Measurements from ENCODE around the gene FNDC4.

The FNDC4 gene

GRCh38 chr2:27495840-27496356 is 898 bp upstream of the FNDC4 start:
- FAIRE-seq (no peak), DNase-seq (ENCODE audit: insufficient read length, low spot score) (no peak)
- TF ChIP-seq POU2F2 (IDR thresholded peaks at IDR 0.05; ENCODE audit: low read depth, low read length) (no peak), POLR2AphosphoS5 (IDR thresholded peaks at IDR 0.05; ENCODE audit: low read depth, low read length) (no peak), POLR2A (IDR thresholded peaks at IDR 0.05; ENCODE audit: low read depth, low read length) (no peak), TAF1 (IDR thresholded peaks at IDR 0.05; ENCODE audit: low read depth, low read length) (no peak), PAX5 (IDR thresholded peaks at IDR 0.05; ENCODE audit: insufficient read depth, low read length, severe bottlenecking) (no peak), SPI1 (IDR thresholded peaks at IDR 0.05; ENCODE audit: low read depth, low read length) (no peak)

GRCh38 chr2:27494284-27494943 is 586 bp downstream of the FNDC4 start:
- FAIRE-seq, result no peak
- DNase-seq (ENCODE audit: insufficient read length, low spot score), result no peak
- TF ChIP-seq PAX5 (IDR thresholded peaks at IDR 0.05; ENCODE audit: insufficient read depth, low read length, severe bottlenecking) (no peak), POLR2A (IDR thresholded peaks at IDR 0.05; ENCODE audit: low read depth, low read length) (no peak), POLR2AphosphoS5 (IDR thresholded peaks at IDR 0.05; ENCODE audit: low read depth, low read length) (no peak), SPI1 (IDR thresholded peaks at IDR 0.05; ENCODE audit: low read depth, low read length) (no peak), TAF1 (IDR thresholded peaks at IDR 0.05; ENCODE audit: low read depth, low read length) (no peak), POU2F2 (IDR thresholded peaks at IDR 0.05; ENCODE audit: low read depth, low read length) (no peak)

DNA sequence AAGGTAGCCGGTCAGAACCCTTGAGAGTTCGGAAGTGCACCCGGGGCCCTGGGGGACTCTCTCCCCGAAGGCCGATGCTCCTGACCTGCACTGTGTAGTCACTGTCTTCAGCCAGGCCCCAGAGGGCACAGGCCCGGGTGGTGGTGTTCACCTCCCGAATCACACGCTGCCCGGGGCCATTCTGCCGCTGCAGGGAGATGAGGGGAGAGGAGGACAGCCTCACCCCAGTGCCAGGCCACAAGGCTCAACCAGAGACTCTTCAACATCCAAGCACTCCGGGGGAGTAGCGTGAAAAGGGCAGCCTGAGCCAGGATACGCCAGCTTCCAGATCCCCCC is 1.1 kb downstream of the FNDC4 start:
- TF ChIP-seq POLR2AphosphoS5 (IDR thresholded peaks at IDR 0.05; ENCODE audit: low read depth, low read length) (no peak), PAX5 (IDR thresholded peaks at IDR 0.05; ENCODE audit: insufficient read depth, low read length, severe bottlenecking) (no peak), TAF1 (IDR thresholded peaks at IDR 0.05; ENCODE audit: low read depth, low read length) (no peak), POU2F2 (IDR thresholded peaks at IDR 0.05; ENCODE audit: low read depth, low read length) (no peak), SPI1 (IDR thresholded peaks at IDR 0.05; ENCODE audit: low read depth, low read length) (no peak), POLR2A (IDR thresholded peaks at IDR 0.05; ENCODE audit: low read depth, low read length) (no peak)
- FAIRE-seq, result no peak

GRCh38 chr2:27492557-27492956 is 2.4 kb downstream of the FNDC4 start:
- DNase-seq (ENCODE audit: insufficient read length, low spot score), result no peak
- FAIRE-seq, result no peak
- no peak for TF ChIP-seq POLR2A (IDR thresholded peaks at IDR 0.05; ENCODE audit: low read depth, low read length)
- TF ChIP-seq POLR2AphosphoS5 (IDR thresholded peaks at IDR 0.05; ENCODE audit: low read depth, low read length), result no peak
- TF ChIP-seq SPI1 (IDR thresholded peaks at IDR 0.05; ENCODE audit: low read depth, low read length), result no peak
- no peak for TF ChIP-seq POU2F2 (IDR thresholded peaks at IDR 0.05; ENCODE audit: low read depth, low read length)
- no peak for TF ChIP-seq TAF1 (IDR thresholded peaks at IDR 0.05; ENCODE audit: low read depth, low read length)
- TF ChIP-seq PAX5 (IDR thresholded peaks at IDR 0.05; ENCODE audit: insufficient read depth, low read length, severe bottlenecking), result no peak

More for the DNA sequence above, 1.1 kb downstream of the FNDC4 start:
- no peak for DNase-seq (ENCODE audit: insufficient read length, low spot score)

DNA sequence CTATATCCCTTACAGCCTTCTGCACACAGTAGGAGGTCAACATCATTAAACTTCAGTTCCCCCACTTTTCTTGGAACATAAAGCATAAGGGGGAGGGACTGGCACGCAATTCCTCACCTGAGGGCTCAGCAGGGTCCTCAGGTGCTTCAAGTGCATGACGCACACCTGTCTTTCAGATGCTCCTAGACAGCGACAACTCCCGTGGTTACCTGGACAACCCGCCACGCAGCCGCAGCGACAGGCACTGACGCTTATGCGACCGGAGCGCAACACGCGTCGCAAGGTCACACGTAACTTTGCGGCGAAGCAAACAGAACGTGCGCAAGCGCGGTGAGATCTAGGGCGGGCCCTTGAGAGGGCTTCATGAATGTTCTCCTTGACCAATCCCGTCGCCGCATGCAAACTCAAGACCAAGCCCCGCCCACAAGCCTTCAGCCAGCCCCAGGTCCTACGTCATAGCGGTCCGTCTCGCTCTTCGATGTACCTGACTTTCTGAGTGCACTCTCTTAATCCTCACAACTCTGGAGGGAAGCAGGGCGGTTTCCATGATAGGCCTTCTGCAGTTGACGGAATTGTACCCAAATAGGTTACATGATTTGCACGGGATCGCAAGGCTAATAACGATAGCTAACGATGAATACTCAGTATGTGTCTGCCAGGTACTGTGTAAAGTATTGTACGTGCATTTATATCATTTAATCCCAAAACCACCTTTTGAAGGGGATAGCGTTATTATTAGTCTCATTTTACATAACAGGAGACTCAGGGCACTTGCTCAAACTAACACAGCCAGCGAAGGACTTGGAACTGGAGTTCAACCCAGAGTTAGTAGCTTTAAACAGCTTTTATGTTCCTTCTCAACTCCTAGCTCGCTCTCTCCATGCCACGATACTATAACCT is 5.3 kb downstream of the FNDC4 start, which contains the start of gene IFT172:
Gene IFT172, minus strand, starts transcription at position 246 of the 900 bp plus-strand sequence. Its CDS starts 90 bp downstream, at position 156.
- TF ChIP-seq POLR2A (IDR thresholded peaks at IDR 0.05; ENCODE audit: low read depth, low read length) (0 out of 2 replicates have a peak, but pooled peaks have one; percentile 37), POU2F2 (IDR thresholded peaks at IDR 0.05; ENCODE audit: low read depth, low read length) (peak; percentile 88), TAF1 (IDR thresholded peaks at IDR 0.05; ENCODE audit: low read depth, low read length) (no peak), PAX5 (IDR thresholded peaks at IDR 0.05; ENCODE audit: insufficient read depth, low read length, severe bottlenecking) (no peak)
- DNase-seq (ENCODE audit: insufficient read length, low spot score) (peak; percentile 79), FAIRE-seq (peak; percentile 100)

DNA sequence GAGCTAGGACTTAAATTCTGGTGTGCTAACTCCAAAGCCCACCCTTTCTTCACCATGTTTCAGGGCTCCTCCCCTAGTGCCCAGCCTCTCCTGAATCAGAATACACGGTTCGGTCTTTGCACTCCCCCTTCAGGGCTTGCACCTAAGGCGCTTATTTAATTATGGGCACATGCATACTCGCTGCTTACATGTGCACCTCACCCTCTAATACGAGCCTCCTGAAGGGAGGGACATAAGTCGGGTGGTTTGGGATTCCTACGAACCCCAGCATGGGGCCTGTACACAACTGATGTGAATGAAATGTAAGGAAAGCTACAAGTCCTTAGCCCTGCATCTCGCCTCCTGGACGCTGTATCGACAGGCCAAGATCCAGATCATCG is 5.9 kb downstream of the FNDC4 start:
- no peak for DNase-seq (ENCODE audit: insufficient read length, low spot score)
- TF ChIP-seq PAX5 (IDR thresholded peaks at IDR 0.05; ENCODE audit: insufficient read depth, low read length, severe bottlenecking) (no peak), SPI1 (IDR thresholded peaks at IDR 0.05; ENCODE audit: low read depth, low read length) (no peak), TAF1 (IDR thresholded peaks at IDR 0.05; ENCODE audit: low read depth, low read length) (no peak), POLR2AphosphoS5 (IDR thresholded peaks at IDR 0.05; ENCODE audit: low read depth, low read length) (no peak), POLR2A (IDR thresholded peaks at IDR 0.05; ENCODE audit: low read depth, low read length) (no peak), POU2F2 (IDR thresholded peaks at IDR 0.05; ENCODE audit: low read depth, low read length) (no peak)
- FAIRE-seq, result no peak

DNA sequence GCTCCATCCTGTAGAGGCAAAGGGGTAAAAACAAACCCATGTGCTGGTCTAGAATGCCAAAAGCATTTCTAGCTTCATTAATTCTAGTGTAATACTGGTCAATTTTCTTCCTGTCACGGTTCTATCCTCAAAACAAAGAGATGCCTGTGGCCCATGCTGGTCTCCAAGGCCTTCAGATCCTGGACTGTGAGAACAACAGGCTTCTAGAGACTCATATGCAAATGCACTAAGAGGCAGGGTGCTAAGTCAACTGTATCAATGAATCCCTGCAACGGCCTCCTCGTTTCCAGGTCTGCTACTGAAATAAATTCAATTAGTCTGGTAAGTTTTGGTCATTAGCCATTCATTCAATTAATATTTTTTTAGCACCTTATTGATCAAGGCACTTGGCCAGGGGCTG is 9.5 kb downstream of the FNDC4 start:
- DNase-seq (ENCODE audit: insufficient read length, low spot score) (no peak), FAIRE-seq (no peak)
- TF ChIP-seq POLR2A (IDR thresholded peaks at IDR 0.05; ENCODE audit: low read depth, low read length), result no peak
- no peak for TF ChIP-seq POLR2AphosphoS5 (IDR thresholded peaks at IDR 0.05; ENCODE audit: low read depth, low read length)
- TF ChIP-seq PAX5 (IDR thresholded peaks at IDR 0.05; ENCODE audit: insufficient read depth, low read length, severe bottlenecking), result no peak
- TF ChIP-seq SPI1 (IDR thresholded peaks at IDR 0.05; ENCODE audit: low read depth, low read length), result no peak

GRCh38 chr2:27471961-27472360 is 23.0 kb downstream of the FNDC4 start:
- FAIRE-seq (no peak), DNase-seq (ENCODE audit: insufficient read length, low spot score) (no peak)
- TF ChIP-seq POLR2AphosphoS5 (IDR thresholded peaks at IDR 0.05; ENCODE audit: low read depth, low read length) (no peak), POLR2A (IDR thresholded peaks at IDR 0.05; ENCODE audit: low read depth, low read length) (no peak), PAX5 (IDR thresholded peaks at IDR 0.05; ENCODE audit: insufficient read depth, low read length, severe bottlenecking) (no peak), SPI1 (IDR thresholded peaks at IDR 0.05; ENCODE audit: low read depth, low read length) (no peak), POU2F2 (IDR thresholded peaks at IDR 0.05; ENCODE audit: low read depth, low read length) (no peak)

- FAIRE-seq (no peak), DNase-seq (ENCODE audit: insufficient read length, low spot score) (no peak)
- TF ChIP-seq POLR2AphosphoS5 (IDR thresholded peaks at IDR 0.05; ENCODE audit: low read depth, low read length) (no peak), TAF1 (IDR thresholded peaks at IDR 0.05; ENCODE audit: low read depth, low read length) (no peak), POLR2A (IDR thresholded peaks at IDR 0.05; ENCODE audit: low read depth, low read length) (no peak), SPI1 (IDR thresholded peaks at IDR 0.05; ENCODE audit: low read depth, low read length) (no peak), PAX5 (IDR thresholded peaks at IDR 0.05; ENCODE audit: insufficient read depth, low read length, severe bottlenecking) (no peak), POU2F2 (IDR thresholded peaks at IDR 0.05; ENCODE audit: low read depth, low read length) (no peak)
Observed at GRCh38 chr2:27464443-27464842, 30.6 kb downstream of the FNDC4 start.
